ENCODE data around the gene HES6.

The HES6 gene

GRCh38 chr2:238254095-238254723 is 14.4 kb upstream of the HES6 start:
- H3K36me3 ChIP-seq (ENCODE audit: control insufficient read depth, insufficient read depth, low read length): peaks cover 1% of the 10 kb centered on the region
- no peak overlapping the region for H3K4me3 ChIP-seq (ENCODE audit: low read length)
- no peak overlapping the region for H4K5ac ChIP-seq (ENCODE audit: low read length)
- H2AK5ac ChIP-seq (ENCODE audit: low read length): no peak overlapping the region
- no peak overlapping the region for H3K9ac ChIP-seq (ENCODE audit: low read length)
- no peak overlapping the region for H2BK15ac ChIP-seq (replicated peaks; ENCODE audit: low read depth)
- WGBS (ENCODE audit: extremely low coverage, insufficient coverage, low lambda C conversion rate): no CpG with 5 or more reads among the region's 4 CpGs
- H3K4me2 ChIP-seq (ENCODE audit: low read length): no peak overlapping the region
- no peak overlapping the region for H3K56ac ChIP-seq (ENCODE audit: low read length)
- no peak overlapping the region for H3K4ac ChIP-seq (ENCODE audit: low read depth, low read length)
- no peak overlapping the region for H3K23ac ChIP-seq (ENCODE audit: low read length)
- no peak for DNase-seq
- H3K4me1 ChIP-seq (ENCODE audit: control insufficient read depth, low read depth, low read length): no peaks in the 10 kb centered on the region
- H3K79me1 ChIP-seq (ENCODE audit: low read length): no peaks in the 10 kb centered on the region
- no peak overlapping the region for H3K18ac ChIP-seq (ENCODE audit: low read length)
- H4K8ac ChIP-seq (ENCODE audit: low read depth, low read length): no peak overlapping the region
- H3K79me2 ChIP-seq (ENCODE audit: control insufficient read depth, insufficient read depth, low read length): no peaks in the 10 kb centered on the region
- H3K27ac ChIP-seq (ENCODE audit: low read depth, low read length): no peak overlapping the region
- H3K27me3 ChIP-seq (ENCODE audit: insufficient read depth, low read length, poor library complexity): no peaks in the 10 kb centered on the region
- no peak overlapping the region for H2BK5ac ChIP-seq (ENCODE audit: low read length)
- H2BK120ac ChIP-seq (ENCODE audit: low read depth, low read length): no peak overlapping the region

- H3K9ac ChIP-seq (ENCODE audit: low read length): no peak overlapping the region
- no peaks in the 10 kb centered on the region for H3K79me2 ChIP-seq (ENCODE audit: control insufficient read depth, insufficient read depth, low read length)
- no peak overlapping the region for H2BK5ac ChIP-seq (ENCODE audit: low read length)
- H3K27ac ChIP-seq (ENCODE audit: low read depth, low read length): no peak overlapping the region
- no peak overlapping the region for H2BK120ac ChIP-seq (ENCODE audit: low read depth, low read length)
- no peak overlapping the region for H3K56ac ChIP-seq (ENCODE audit: low read length)
- H3K79me1 ChIP-seq (ENCODE audit: low read length): no peaks in the 10 kb centered on the region
- H2BK15ac ChIP-seq (replicated peaks; ENCODE audit: low read depth): no peak overlapping the region
- no peaks in the 10 kb centered on the region for H3K27me3 ChIP-seq (ENCODE audit: insufficient read depth, low read length, poor library complexity)
- no peak overlapping the region for H2AK5ac ChIP-seq (ENCODE audit: low read length)
- no peak overlapping the region for H3K18ac ChIP-seq (ENCODE audit: low read length)
- no peak overlapping the region for H3K4ac ChIP-seq (ENCODE audit: low read depth, low read length)
- H3K4me1 ChIP-seq (ENCODE audit: control insufficient read depth, low read depth, low read length): no peaks in the 10 kb centered on the region
- no peak overlapping the region for H4K5ac ChIP-seq (ENCODE audit: low read length)
- no peak overlapping the region for H4K8ac ChIP-seq (ENCODE audit: low read depth, low read length)
- no peak overlapping the region for H3K23ac ChIP-seq (ENCODE audit: low read length)
- no CpG with 5 or more reads among the region's 35 CpGs for WGBS (ENCODE audit: extremely low coverage, insufficient coverage, low lambda C conversion rate)
- no peak overlapping the region for H3K4me2 ChIP-seq (ENCODE audit: low read length)
- H3K36me3 ChIP-seq (ENCODE audit: control insufficient read depth, insufficient read depth, low read length): peaks cover 1% of the 10 kb centered on the region
- no peak for DNase-seq
- H3K4me3 ChIP-seq (ENCODE audit: low read length): no peak overlapping the region
These were observed 13.2 kb upstream of the HES6 start for GRCh38 chr2:238252766-238253630.

GRCh38 chr2:238251986-238252385 is 12.1 kb upstream of the HES6 start:
- H3K79me2 ChIP-seq (ENCODE audit: control insufficient read depth, insufficient read depth, low read length): no peaks in the 10 kb centered on the region
- H4K8ac ChIP-seq (ENCODE audit: low read depth, low read length): no peak overlapping the region
- no peak overlapping the region for H3K56ac ChIP-seq (ENCODE audit: low read length)
- no peak overlapping the region for H2BK5ac ChIP-seq (ENCODE audit: low read length)
- no peak overlapping the region for H2BK120ac ChIP-seq (ENCODE audit: low read depth, low read length)
- no peak for DNase-seq
- H3K36me3 ChIP-seq (ENCODE audit: control insufficient read depth, insufficient read depth, low read length): peaks cover 1% of the 10 kb centered on the region
- H3K18ac ChIP-seq (ENCODE audit: low read length): no peak overlapping the region
- H3K4me3 ChIP-seq (ENCODE audit: low read length): no peak overlapping the region
- no CpG with 5 or more reads among the region's 11 CpGs for WGBS (ENCODE audit: extremely low coverage, insufficient coverage, low lambda C conversion rate)
- no peak overlapping the region for H2BK15ac ChIP-seq (replicated peaks; ENCODE audit: low read depth)
- no peak overlapping the region for H3K9ac ChIP-seq (ENCODE audit: low read length)
- no peak overlapping the region for H3K4ac ChIP-seq (ENCODE audit: low read depth, low read length)
- no peak overlapping the region for H3K23ac ChIP-seq (ENCODE audit: low read length)
- H4K5ac ChIP-seq (ENCODE audit: low read length): no peak overlapping the region
- no peak overlapping the region for H3K27ac ChIP-seq (ENCODE audit: low read depth, low read length)
- H3K27me3 ChIP-seq (ENCODE audit: insufficient read depth, low read length, poor library complexity): no peaks in the 10 kb centered on the region
- no peak overlapping the region for H3K4me2 ChIP-seq (ENCODE audit: low read length)
- H3K4me1 ChIP-seq (ENCODE audit: control insufficient read depth, low read depth, low read length): no peaks in the 10 kb centered on the region
- no peaks in the 10 kb centered on the region for H3K79me1 ChIP-seq (ENCODE audit: low read length)
- H2AK5ac ChIP-seq (ENCODE audit: low read length): no peak overlapping the region

- Histone ChIP-seq H3K27ac (ENCODE audit: low read depth, low read length) (no peak overlapping the region), H3K36me3 (ENCODE audit: control insufficient read depth, insufficient read depth, low read length) (peaks cover 1% of the 10 kb centered on the region)
- WGBS (ENCODE audit: extremely low coverage, insufficient coverage, low lambda C conversion rate): no CpG with 5 or more reads among the region's 12 CpGs
These were observed 11.5 kb upstream of the HES6 start for GRCh38 chr2:238251331-238251730.

GRCh38 chr2:238250896-238251295 is 11.1 kb upstream of the HES6 start:
- WGBS (ENCODE audit: extremely low coverage, insufficient coverage, low lambda C conversion rate): no CpG with 5 or more reads among the region's 7 CpGs
- no peaks in the 10 kb centered on the region for H3K79me2 ChIP-seq (ENCODE audit: control insufficient read depth, insufficient read depth, low read length)
- no peak overlapping the region for H2BK120ac ChIP-seq (ENCODE audit: low read depth, low read length)
- H3K9ac ChIP-seq (ENCODE audit: low read length): no peak overlapping the region
- H4K5ac ChIP-seq (ENCODE audit: low read length): no peak overlapping the region
- no peak overlapping the region for H3K18ac ChIP-seq (ENCODE audit: low read length)
- no peak for DNase-seq
- H3K4me2 ChIP-seq (ENCODE audit: low read length): no peak overlapping the region
- no peak overlapping the region for H3K27ac ChIP-seq (ENCODE audit: low read depth, low read length)
- H3K79me1 ChIP-seq (ENCODE audit: low read length): no peaks in the 10 kb centered on the region
- no peak overlapping the region for H3K23ac ChIP-seq (ENCODE audit: low read length)
- peaks cover 1% of the 10 kb centered on the region for H3K36me3 ChIP-seq (ENCODE audit: control insufficient read depth, insufficient read depth, low read length)
- no peak overlapping the region for H2AK5ac ChIP-seq (ENCODE audit: low read length)
- H2BK15ac ChIP-seq (replicated peaks; ENCODE audit: low read depth): no peak overlapping the region
- H4K8ac ChIP-seq (ENCODE audit: low read depth, low read length): no peak overlapping the region
- no peaks in the 10 kb centered on the region for H3K27me3 ChIP-seq (ENCODE audit: insufficient read depth, low read length, poor library complexity)
- H3K4me1 ChIP-seq (ENCODE audit: control insufficient read depth, low read depth, low read length): no peaks in the 10 kb centered on the region
- no peak overlapping the region for H2BK5ac ChIP-seq (ENCODE audit: low read length)
- H3K4ac ChIP-seq (ENCODE audit: low read depth, low read length): no peak overlapping the region
- H3K4me3 ChIP-seq (ENCODE audit: low read length): no peak overlapping the region
- H3K56ac ChIP-seq (ENCODE audit: low read length): no peak overlapping the region

More at GRCh38 chr2:238251331-238251730, 11.5 kb upstream of the HES6 start:
- H3K79me2 ChIP-seq (ENCODE audit: control insufficient read depth, insufficient read depth, low read length): no peaks in the 10 kb centered on the region
- no peak overlapping the region for H2AK5ac ChIP-seq (ENCODE audit: low read length)
- no peak for DNase-seq
- no peak overlapping the region for H2BK15ac ChIP-seq (replicated peaks; ENCODE audit: low read depth)
- no peak overlapping the region for H3K4ac ChIP-seq (ENCODE audit: low read depth, low read length)
- no peak overlapping the region for H4K5ac ChIP-seq (ENCODE audit: low read length)
- H4K8ac ChIP-seq (ENCODE audit: low read depth, low read length): no peak overlapping the region
- H3K4me3 ChIP-seq (ENCODE audit: low read length): no peak overlapping the region
- no peak overlapping the region for H3K18ac ChIP-seq (ENCODE audit: low read length)
- no peak overlapping the region for H2BK120ac ChIP-seq (ENCODE audit: low read depth, low read length)
- H3K27me3 ChIP-seq (ENCODE audit: insufficient read depth, low read length, poor library complexity): no peaks in the 10 kb centered on the region
- no peak overlapping the region for H2BK5ac ChIP-seq (ENCODE audit: low read length)
- H3K79me1 ChIP-seq (ENCODE audit: low read length): no peaks in the 10 kb centered on the region
- no peak overlapping the region for H3K56ac ChIP-seq (ENCODE audit: low read length)
- H3K4me1 ChIP-seq (ENCODE audit: control insufficient read depth, low read depth, low read length): no peaks in the 10 kb centered on the region
- H3K23ac ChIP-seq (ENCODE audit: low read length): no peak overlapping the region
- no peak overlapping the region for H3K9ac ChIP-seq (ENCODE audit: low read length)
- H3K4me2 ChIP-seq (ENCODE audit: low read length): no peak overlapping the region
